22Rv1 (cell line): Measurements from ENCODE around the gene IRX1.

ENCODE experiments used
- H3K27ac ChIP-seq: fragments of 450-650 bp; 2 replicates; pipeline ENCODE4 v1.5.1; 2017
- ZFX ChIP-seq: fragments of 450-650 bp; IDR thresholded peaks from 2 replicates; pipeline ENCODE4 v1.6.1; 2017; ENCODE audit warnings: antibody characterized with exemption, borderline replicate concordance
- TF ChIP-seq, protein P1 (sequence below): fragments of 450-650 bp; IDR thresholded peaks from 2 replicates; pipeline ENCODE4 v1.5.1; 2017; ENCODE audit warnings: mild to moderate bottlenecking

Gene IRX1

DNA sequence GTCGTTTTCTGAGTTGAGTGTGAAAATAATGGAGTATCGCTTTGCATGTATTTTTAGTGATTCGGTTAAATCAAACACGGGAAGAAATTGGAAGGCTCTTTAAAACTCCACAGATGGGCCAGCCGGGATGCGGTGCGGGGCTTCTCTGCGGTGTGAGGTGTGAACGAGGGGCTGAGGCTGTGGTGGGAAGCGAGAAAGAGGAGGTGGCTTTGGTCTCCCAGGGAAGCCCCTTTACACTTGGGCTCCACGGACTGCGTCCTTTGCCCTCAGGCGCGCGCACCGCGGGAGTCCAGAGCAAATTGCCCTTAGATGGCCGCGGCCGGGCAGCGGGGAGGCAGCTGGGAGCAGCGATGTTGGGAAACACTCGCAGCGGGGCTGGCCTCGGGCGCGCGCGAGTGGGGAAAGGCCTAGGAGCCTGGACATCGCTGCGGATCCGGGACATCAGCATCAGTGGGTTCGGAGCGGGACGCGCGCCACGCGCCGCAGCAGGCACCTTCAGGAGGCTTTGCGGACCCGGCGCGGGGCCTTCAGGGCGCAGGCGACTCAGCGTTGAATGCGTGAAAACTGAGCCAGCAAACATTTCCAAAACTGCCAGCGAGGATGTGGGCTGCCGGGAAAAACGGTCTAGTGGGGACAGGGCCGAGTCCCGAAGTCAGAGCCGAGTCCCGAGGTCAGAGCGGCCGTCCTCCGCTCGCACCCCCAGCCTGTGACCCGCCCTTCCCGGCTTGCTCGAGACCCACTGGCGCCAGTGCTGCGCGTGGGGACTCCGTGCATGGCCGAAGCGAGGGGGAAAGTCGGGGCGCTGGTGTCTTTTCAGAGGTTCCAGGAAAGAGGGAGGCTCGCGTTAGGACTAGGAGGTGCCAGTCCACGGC, 6.5 kb downstream of the IRX1 start:
- TF ChIP-seq ZFX, result no peak
- TF ChIP-seq, protein P1, sequence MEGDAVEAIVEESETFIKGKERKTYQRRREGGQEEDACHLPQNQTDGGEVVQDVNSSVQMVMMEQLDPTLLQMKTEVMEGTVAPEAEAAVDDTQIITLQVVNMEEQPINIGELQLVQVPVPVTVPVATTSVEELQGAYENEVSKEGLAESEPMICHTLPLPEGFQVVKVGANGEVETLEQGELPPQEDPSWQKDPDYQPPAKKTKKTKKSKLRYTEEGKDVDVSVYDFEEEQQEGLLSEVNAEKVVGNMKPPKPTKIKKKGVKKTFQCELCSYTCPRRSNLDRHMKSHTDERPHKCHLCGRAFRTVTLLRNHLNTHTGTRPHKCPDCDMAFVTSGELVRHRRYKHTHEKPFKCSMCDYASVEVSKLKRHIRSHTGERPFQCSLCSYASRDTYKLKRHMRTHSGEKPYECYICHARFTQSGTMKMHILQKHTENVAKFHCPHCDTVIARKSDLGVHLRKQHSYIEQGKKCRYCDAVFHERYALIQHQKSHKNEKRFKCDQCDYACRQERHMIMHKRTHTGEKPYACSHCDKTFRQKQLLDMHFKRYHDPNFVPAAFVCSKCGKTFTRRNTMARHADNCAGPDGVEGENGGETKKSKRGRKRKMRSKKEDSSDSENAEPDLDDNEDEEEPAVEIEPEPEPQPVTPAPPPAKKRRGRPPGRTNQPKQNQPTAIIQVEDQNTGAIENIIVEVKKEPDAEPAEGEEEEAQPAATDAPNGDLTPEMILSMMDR, result no peak
- H3K27ac ChIP-seq, result no peak overlapping the region

- TF ChIP-seq ZFX, result no peak
- TF ChIP-seq, protein P1, result peak; percentile 77
- H3K27ac ChIP-seq, result no peak overlapping the region
These were observed 7.3 kb downstream of the IRX1 start for GRCh38 chr5:3602785-3603502.

GRCh38 chr5:3604501-3604900, 8.9 kb downstream of the IRX1 start:
- no peak overlapping the region for H3K27ac ChIP-seq
- no peak for TF ChIP-seq ZFX
- TF ChIP-seq, protein P1, result no peak

- H3K27ac ChIP-seq, result no peak overlapping the region
- TF ChIP-seq, protein P1, result no peak
- no peak for TF ChIP-seq ZFX
These were observed 9.8 kb downstream of the IRX1 start for GRCh38 chr5:3605298-3606010.

DNA sequence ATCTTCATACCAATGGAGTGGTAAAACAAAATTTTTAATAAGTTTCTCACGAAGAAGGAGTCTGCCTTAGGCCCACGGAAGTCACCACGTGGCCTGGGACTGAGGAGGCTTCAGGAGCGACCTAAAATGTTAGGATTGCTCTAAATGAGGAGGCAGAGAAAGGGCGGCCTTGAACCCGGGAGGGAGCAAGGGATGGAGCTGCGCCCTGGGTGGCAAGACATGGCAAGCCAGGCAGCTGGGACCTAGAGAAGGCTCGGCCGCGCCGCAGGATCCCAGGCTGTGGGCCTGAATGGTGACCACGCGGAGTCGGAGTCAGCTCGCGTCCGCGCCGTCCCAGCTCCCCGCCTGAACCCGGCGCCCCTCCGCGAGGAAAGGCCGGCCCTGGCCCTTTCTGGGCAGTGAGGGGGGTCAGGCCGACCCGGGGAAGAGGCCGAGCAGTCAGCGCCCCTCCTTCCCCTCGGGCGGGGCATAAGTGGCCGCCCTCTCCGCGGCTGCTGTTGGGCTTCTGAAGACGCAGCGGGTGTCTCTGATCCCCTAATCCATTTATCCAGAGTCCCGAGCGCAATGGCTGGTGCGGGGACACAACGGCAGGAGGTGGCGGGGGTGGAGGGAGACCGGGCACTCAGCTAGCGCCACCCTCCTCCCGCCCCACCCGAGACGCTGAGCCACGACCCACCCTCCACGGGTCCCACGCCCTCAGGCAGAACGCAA, 10.6 kb downstream of the IRX1 start:
- TF ChIP-seq, protein P1, result no peak
- TF ChIP-seq ZFX, result no peak

DNA sequence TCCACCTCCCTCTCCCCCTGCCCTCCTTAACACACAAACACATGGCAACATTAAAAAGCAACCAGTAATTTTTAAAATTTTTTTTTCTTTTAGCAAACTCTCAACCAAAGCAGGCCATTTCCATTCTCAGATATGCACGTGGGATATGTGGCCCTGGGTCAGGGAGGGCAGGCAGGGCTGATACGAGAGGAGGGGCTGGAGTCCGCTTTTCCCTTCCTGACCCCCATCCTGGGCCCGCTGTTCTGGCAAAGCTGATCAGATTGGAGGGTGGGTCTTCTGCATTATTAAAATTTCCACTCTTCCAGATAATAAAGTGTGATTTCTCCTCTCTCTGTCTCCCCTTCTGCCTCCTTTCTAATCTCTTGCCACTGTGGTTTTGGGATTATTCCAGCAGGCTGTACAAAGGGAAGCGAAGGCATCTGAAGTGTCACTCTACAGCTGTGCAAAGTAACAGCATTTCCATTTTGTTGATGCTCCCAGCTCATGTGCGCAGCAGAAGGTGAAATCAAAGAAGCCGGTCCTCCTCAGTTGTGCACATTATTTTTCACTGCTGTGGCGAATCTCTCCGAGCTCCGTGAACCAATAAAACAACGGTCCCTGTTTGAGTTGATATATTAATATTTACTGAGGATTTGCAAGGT, 12.0 kb downstream of the IRX1 start:
- H3K27ac ChIP-seq, result no peak overlapping the region
- TF ChIP-seq, protein P1, result no peak
- TF ChIP-seq ZFX, result no peak

More for the DNA sequence above, 10.6 kb downstream of the IRX1 start:
- no peak overlapping the region for H3K27ac ChIP-seq
